Stimulated activated CD8-positive, alpha-beta memory T cell treated with anti-CD3 and anti-CD28 coated beads, Interleukin-12 subunit alpha, Interleukin-12 subunit beta, amount 100 ng/mL, for 24 hours (primary cell): ENCODE data around the gene ADGRD1.

Experiments used
- DNase-seq: peaks from one replicate; pipeline ENCODE4 v3.0.0-alpha.2; 2020; ENCODE audit errors: extremely low read depth

The ADGRD1 gene

GRCh38 chr12:131090274-131091210, 136.8 kb downstream of the ADGRD1 start:
- no peak for DNase-seq

- DNase-seq, result no peak
Measured at GRCh38 chr12:131091413-131091975, 137.8 kb downstream of the ADGRD1 start.

- DNase-seq, result no peak
Measured at GRCh38 chr12:131091976-131092691, 138.4 kb downstream of the ADGRD1 start.

- no peak for DNase-seq
Measured at GRCh38 chr12:131092901-131093603, 139.3 kb downstream of the ADGRD1 start.

- DNase-seq, result no peak
Measured at GRCh38 chr12:131093604-131093955, 139.9 kb downstream of the ADGRD1 start.

- no peak for DNase-seq
Measured at GRCh38 chr12:131093971-131094830, 140.5 kb downstream of the ADGRD1 start.

GRCh38 chr12:131094831-131095805, 141.4 kb downstream of the ADGRD1 start:
- DNase-seq, result no peak

GRCh38 chr12:131095826-131096680, 142.3 kb downstream of the ADGRD1 start:
- DNase-seq, result no peak

GRCh38 chr12:131096681-131097181, 143.0 kb downstream of the ADGRD1 start:
- DNase-seq, result no peak

GRCh38 chr12:131097202-131098177, 143.8 kb downstream of the ADGRD1 start:
- DNase-seq, result no peak

- no peak for DNase-seq
Measured at GRCh38 chr12:131098178-131098981, 144.7 kb downstream of the ADGRD1 start.

GRCh38 chr12:131100031-131100674, 146.4 kb downstream of the ADGRD1 start:
- DNase-seq, result no peak

GRCh38 chr12:131101006-131101405, 147.3 kb downstream of the ADGRD1 start:
- DNase-seq, result no peak

- DNase-seq, result no peak
Measured at GRCh38 chr12:131101703-131102492, 148.2 kb downstream of the ADGRD1 start.

GRCh38 chr12:131102493-131102931, 148.8 kb downstream of the ADGRD1 start:
- DNase-seq, result no peak
